AG10803 (cell line): ENCODE results near the gene PPP1R16B.
A peak's percentile ranks its signal among the peaks of the same experiment; 100 is the strongest.

Experiments
- DNase-seq: peaks from one replicate; pipeline ENCODE4 v3.0.0; 2010; ENCODE audit warnings: low read depth
- H3K4me3 ChIP-seq: 2 replicates; pipeline ENCODE4 v1.5.1; 2011; ENCODE audit warnings: mild to moderate bottlenecking, low read length, control low read depth
- TF ChIP-seq, protein P1 (sequence below): conservative IDR thresholded peaks from 2 replicates; pipeline ENCODE4 v1.5.1; 2011; ENCODE audit warnings: mild to moderate bottlenecking, low read length, control low read depth, inconsistent platforms

Gene PPP1R16B

GRCh38 chr20:38833857-38834164 is 28.3 kb downstream of the PPP1R16B start:
- no peak overlapping the region for H3K4me3 ChIP-seq
- TF ChIP-seq, protein P1, sequence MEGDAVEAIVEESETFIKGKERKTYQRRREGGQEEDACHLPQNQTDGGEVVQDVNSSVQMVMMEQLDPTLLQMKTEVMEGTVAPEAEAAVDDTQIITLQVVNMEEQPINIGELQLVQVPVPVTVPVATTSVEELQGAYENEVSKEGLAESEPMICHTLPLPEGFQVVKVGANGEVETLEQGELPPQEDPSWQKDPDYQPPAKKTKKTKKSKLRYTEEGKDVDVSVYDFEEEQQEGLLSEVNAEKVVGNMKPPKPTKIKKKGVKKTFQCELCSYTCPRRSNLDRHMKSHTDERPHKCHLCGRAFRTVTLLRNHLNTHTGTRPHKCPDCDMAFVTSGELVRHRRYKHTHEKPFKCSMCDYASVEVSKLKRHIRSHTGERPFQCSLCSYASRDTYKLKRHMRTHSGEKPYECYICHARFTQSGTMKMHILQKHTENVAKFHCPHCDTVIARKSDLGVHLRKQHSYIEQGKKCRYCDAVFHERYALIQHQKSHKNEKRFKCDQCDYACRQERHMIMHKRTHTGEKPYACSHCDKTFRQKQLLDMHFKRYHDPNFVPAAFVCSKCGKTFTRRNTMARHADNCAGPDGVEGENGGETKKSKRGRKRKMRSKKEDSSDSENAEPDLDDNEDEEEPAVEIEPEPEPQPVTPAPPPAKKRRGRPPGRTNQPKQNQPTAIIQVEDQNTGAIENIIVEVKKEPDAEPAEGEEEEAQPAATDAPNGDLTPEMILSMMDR = no peak
- DNase-seq = no peak

DNA sequence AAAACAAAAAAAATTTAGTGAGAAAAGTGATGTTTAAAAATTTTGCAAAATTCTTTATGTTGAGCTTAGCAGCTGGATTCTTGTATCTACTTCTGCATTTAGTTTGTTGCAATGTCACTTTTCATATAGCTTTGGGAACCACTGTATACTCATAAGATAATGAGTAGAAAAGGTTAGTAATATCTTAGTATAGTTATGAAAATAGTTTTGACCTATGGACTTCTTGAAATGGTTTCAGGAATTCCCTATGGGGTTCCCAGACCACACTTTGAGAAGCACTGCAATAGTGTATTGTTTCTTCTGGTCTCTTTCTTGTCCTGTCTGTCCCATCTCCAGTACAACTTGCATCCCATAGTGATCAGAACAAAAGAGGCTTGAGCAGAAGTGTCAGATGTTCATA is 29.4 kb downstream of the PPP1R16B start:
- TF ChIP-seq, protein P1 = no peak
- DNase-seq = no peak
- H3K4me3 ChIP-seq = no peak overlapping the region

DNA sequence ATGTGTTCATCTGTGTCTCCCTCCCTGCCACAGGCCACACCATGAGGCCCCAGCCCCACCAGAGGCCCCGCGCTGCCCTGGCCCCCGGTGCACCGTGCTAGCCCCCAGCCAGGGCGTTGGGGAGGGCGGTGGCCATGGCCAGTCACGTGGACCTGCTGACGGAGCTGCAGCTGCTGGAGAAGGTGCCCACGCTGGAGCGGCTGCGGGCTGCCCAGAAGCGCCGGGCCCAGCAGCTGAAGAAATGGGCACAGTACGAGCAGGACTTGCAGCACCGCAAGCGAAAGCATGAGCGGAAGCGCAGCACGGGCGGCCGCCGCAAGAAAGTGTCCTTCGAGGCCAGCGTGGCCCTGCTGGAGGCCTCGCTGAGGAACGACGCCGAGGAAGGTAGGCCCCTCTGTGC is 30.3 kb downstream of the PPP1R16B start:
- DNase-seq = no peak
- TF ChIP-seq, protein P1 = no peak
- no peak overlapping the region for H3K4me3 ChIP-seq

GRCh38 chr20:38836991-38837390 is 31.5 kb downstream of the PPP1R16B start:
- no peak for DNase-seq
- TF ChIP-seq, protein P1 = no peak
- no peak overlapping the region for H3K4me3 ChIP-seq

DNA sequence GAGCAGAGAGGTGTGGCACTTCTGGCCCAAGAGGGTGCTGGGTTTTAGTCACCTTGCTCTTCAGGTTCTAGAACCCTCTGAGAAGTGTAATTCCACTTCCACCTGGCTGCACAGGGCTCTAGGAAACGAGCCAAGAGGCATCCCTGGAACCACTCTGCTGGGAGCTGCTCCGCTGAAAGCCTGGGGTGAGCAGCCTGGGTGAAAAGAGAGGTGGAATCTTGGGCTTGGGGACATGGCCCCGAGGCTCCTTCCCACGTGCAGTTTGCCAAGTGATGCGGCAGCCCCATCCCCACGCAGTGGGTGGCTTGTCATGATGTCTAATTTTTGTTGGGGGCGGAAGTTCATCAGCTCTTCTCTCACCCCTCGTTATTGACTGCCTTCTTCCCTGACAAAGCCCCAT is 32.8 kb downstream of the PPP1R16B start:
- DNase-seq = no peak
- TF ChIP-seq, protein P1 = no peak
- H3K4me3 ChIP-seq = no peak overlapping the region

- DNase-seq = no peak
- TF ChIP-seq, protein P1 = no peak
- no peak overlapping the region for H3K4me3 ChIP-seq
Measured at GRCh38 chr20:38839563-38839962, 34.1 kb downstream of the PPP1R16B start.

GRCh38 chr20:38840053-38840893 is 34.8 kb downstream of the PPP1R16B start:
- peak; percentile 3 for DNase-seq
- no peak overlapping the region for H3K4me3 ChIP-seq
- TF ChIP-seq, protein P1 = no peak
